ENCODE data around the gene ARHGAP26. TPM values are rescaled to one million over a fixed set of nuclear protein-coding genes. Genes with fewer than 3 reads are reported as not detected.

The ARHGAP26 gene
- total RNA-seq, 2 donors from 2014 or later: 27.5 to 80.7 TPM

- H3K4me3 ChIP-seq: no peak overlapping the region
- ATAC-seq (ENCODE audit: insufficient number of reproducible peaks, low FRiP score, low read depth): no peak
- no peaks in the 10 kb centered on the region for H3K36me3 ChIP-seq
- H3K27me3 ChIP-seq (replicated peaks; ENCODE audit: insufficient read depth): no peaks in the 10 kb centered on the region
- H3K4me1 ChIP-seq (ENCODE audit: control insufficient read depth in 1 of 2, low read depth in 2 of 2): peaks cover 53 to 69% of the 10 kb centered on the region in 2 donors
- peak overlapping the region; percentile 55 to 71 for H3K27ac ChIP-seq
- TF ChIP-seq, protein P1, sequence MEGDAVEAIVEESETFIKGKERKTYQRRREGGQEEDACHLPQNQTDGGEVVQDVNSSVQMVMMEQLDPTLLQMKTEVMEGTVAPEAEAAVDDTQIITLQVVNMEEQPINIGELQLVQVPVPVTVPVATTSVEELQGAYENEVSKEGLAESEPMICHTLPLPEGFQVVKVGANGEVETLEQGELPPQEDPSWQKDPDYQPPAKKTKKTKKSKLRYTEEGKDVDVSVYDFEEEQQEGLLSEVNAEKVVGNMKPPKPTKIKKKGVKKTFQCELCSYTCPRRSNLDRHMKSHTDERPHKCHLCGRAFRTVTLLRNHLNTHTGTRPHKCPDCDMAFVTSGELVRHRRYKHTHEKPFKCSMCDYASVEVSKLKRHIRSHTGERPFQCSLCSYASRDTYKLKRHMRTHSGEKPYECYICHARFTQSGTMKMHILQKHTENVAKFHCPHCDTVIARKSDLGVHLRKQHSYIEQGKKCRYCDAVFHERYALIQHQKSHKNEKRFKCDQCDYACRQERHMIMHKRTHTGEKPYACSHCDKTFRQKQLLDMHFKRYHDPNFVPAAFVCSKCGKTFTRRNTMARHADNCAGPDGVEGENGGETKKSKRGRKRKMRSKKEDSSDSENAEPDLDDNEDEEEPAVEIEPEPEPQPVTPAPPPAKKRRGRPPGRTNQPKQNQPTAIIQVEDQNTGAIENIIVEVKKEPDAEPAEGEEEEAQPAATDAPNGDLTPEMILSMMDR (IDR thresholded peaks at IDR 0.05): no peak
- H3K9me3 ChIP-seq: no peaks in the 10 kb centered on the region
- peak; percentile 37 for DNase-seq (ENCODE audit: low spot score)
Observed at GRCh38 chr5:142816531-142817430, 46.6 kb downstream of the ARHGAP26 start.

DNA sequence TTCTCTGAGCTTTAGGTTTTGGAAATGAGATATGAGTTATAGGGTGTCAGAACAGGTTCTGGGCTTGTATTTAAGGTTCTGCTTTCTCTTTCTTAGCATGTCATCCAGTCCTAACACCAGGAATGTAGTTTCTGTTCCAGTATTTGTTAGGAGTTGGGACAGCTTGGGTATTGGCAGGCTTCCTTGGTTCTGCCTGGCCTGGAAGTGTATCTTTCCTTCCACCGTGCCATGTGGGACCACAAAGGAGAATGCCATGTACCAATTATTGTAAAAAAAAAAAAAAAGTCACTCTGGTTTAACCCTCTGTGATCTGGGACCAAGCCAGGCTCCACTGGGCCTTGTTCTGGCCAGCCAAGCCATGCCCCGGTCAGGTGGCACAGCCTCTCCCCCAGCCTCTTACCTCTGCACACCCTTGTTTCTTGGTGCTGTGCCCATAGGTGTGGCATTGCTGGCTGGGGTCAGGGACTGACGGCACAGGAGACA, 47.8 kb downstream of the ARHGAP26 start:
- Histone ChIP-seq H3K27me3 (replicated peaks; ENCODE audit: insufficient read depth) (no peaks in the 10 kb centered on the region), H3K9me3 (no peaks in the 10 kb centered on the region), H3K27ac (peak overlapping the region; percentile 55 to 71), H3K4me3 (peak overlapping the region; percentile 6), H3K4me1 (ENCODE audit: control insufficient read depth in 1 of 2, low read depth in 2 of 2) (peaks cover 58 to 73% of the 10 kb centered on the region in 2 donors), H3K36me3 (no peaks in the 10 kb centered on the region)
- TF ChIP-seq, protein P1 (IDR thresholded peaks at IDR 0.05): no peak
- DNase-seq (ENCODE audit: low spot score): no peak
- no peak for ATAC-seq (ENCODE audit: insufficient number of reproducible peaks, low FRiP score, low read depth)

DNA sequence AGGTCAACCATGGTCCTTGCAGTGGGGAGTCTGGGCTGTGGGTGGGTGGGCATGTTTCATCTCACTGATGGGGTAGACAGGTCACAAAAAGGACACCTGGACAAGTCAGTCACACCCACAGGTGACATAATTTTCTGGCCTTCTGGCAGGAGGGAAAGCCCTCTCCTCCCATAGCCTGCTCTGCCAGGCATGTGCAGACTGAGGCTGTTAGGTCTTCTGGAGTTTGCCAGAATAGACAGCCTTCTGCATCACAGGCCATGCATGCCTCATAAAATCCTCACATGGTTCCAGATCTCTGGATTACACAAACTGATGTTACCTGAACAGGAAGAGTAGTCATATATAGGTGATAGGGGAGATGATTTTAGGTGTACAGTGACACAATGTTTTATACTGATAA, 49.1 kb downstream of the ARHGAP26 start:
- Histone ChIP-seq H3K4me3 (no peak overlapping the region), H3K4me1 (ENCODE audit: control insufficient read depth in 1 of 2, low read depth in 2 of 2) (peaks cover 55 to 69% of the 10 kb centered on the region in 2 donors), H3K27me3 (replicated peaks; ENCODE audit: insufficient read depth) (no peaks in the 10 kb centered on the region), H3K27ac (no peak overlapping the region), H3K9me3 (no peaks in the 10 kb centered on the region), H3K36me3 (no peaks in the 10 kb centered on the region)
- ATAC-seq (ENCODE audit: insufficient number of reproducible peaks, low FRiP score, low read depth) (no peak), DNase-seq (ENCODE audit: low spot score) (no peak)
- TF ChIP-seq, protein P1 (IDR thresholded peaks at IDR 0.05): no peak

- H3K27ac ChIP-seq: no peak overlapping the region
- H3K4me1 ChIP-seq (ENCODE audit: control insufficient read depth in 1 of 2, low read depth in 2 of 2): peaks cover 52 to 69% of the 10 kb centered on the region in 2 donors
- H3K4me3 ChIP-seq: no peak overlapping the region
- no peaks in the 10 kb centered on the region for H3K36me3 ChIP-seq
- DNase-seq (ENCODE audit: low spot score) (no peak), ATAC-seq (ENCODE audit: insufficient number of reproducible peaks, low FRiP score, low read depth) (no peak)
- TF ChIP-seq, protein P1 (IDR thresholded peaks at IDR 0.05): no peak
- no peaks in the 10 kb centered on the region for H3K27me3 ChIP-seq (replicated peaks; ENCODE audit: insufficient read depth)
- no peaks in the 10 kb centered on the region for H3K9me3 ChIP-seq
Observed at GRCh38 chr5:142819825-142820224, 49.6 kb downstream of the ARHGAP26 start.

DNA sequence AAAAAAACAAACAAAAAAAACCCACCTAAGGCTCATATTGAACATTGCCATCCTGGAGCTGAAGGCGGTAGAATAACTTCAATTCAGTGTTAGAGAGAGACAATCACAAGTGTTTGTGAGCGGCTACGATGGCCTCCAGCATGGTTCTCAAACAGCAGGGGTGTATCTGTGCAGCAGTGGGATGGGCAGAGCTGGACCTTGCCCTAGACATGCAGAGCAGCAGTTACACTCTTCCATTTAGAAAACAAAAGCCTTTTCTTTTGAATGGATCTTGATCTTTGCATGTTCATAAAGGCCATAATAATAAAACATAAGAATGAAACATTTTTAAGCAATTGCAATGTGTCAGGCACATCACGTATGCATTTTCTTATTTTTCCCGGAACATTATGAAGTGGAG, 50.3 kb downstream of the ARHGAP26 start:
- DNase-seq (ENCODE audit: low spot score) (no peak), ATAC-seq (ENCODE audit: insufficient number of reproducible peaks, low FRiP score, low read depth) (no peak)
- Histone ChIP-seq H3K4me3 (no peak overlapping the region), H3K27me3 (replicated peaks; ENCODE audit: insufficient read depth) (no peaks in the 10 kb centered on the region), H3K27ac (no peak overlapping the region), H3K36me3 (no peaks in the 10 kb centered on the region), H3K4me1 (ENCODE audit: control insufficient read depth in 1 of 2, low read depth in 2 of 2) (peaks cover 54 to 71% of the 10 kb centered on the region in 2 donors), H3K9me3 (no peaks in the 10 kb centered on the region)
- TF ChIP-seq, protein P1 (IDR thresholded peaks at IDR 0.05): no peak

Data from thoracic aorta (tissue), 2 donors.